ENCODE results near the gene COL15A1.
A peak's percentile ranks its signal among the peaks of the same experiment; 100 is the strongest.

COL15A1 gene

DNA sequence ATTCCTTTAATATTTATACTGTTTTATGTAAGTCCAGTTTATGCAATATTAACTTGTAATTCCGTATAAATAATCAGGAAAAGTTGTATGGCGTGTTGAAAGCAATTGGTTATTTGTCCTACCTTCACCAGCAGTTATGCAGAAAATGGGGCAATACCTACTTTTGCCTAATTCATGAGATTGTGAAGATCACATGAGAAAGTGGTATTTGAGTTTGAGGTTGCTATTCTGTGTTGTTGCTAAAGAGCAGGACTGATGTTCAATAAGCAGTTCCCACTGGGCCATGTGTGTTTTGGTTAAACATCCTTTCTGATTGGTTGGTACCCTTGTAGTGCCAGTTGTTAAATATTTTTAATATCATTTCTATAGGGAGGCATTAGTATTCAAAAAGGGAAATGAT, 164.4 kb downstream of the COL15A1 start:
- DNase-seq (ENCODE audit: low read depth), result no peak

DNA sequence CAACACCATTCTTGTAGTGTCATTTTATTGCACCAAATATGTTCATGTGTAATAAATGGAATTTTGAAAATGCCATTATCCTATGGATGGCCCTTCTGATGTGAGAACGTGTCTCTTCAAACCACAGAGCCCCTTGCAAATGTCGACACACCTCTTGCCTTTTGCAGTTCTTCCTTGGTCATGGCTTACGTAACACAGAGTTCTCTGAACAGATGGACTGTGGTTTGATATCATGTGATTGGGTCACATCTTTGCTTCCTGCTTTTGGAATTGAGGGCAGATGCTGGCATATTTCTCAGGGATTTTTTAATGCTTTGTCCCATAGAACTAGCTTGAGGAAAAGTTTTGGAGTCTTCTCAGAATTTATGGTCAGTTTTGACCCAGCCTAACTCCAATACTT, 165.8 kb downstream of the COL15A1 start:
- no peak for DNase-seq (ENCODE audit: low read depth)

GRCh38 chr9:99112750-99113413, 169.2 kb downstream of the COL15A1 start:
- DNase-seq (ENCODE audit: low read depth), result no peak

GRCh38 chr9:99113414-99114048, 169.8 kb downstream of the COL15A1 start:
- no peak for DNase-seq (ENCODE audit: low read depth)

DNA sequence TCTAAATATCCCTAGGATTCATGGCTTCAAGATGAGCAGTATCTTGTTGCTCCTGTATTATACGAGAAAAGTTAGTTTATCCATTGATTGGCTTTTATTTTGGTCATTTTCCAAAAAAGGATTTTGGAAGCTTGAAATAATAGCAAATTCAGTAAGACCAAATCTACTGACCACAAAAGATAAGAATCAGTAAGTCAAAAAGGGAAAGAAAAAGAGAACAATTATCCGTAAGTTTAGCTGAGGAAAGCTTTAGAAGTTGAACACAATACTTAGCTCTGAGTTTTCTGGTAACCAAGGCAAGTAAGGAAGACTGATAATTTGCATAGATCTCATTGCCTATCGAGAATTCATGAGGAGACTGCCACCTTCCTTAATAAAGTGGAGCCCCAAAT, 170.3 kb downstream of the COL15A1 start:
- DNase-seq (ENCODE audit: low read depth), result no peak

DNA sequence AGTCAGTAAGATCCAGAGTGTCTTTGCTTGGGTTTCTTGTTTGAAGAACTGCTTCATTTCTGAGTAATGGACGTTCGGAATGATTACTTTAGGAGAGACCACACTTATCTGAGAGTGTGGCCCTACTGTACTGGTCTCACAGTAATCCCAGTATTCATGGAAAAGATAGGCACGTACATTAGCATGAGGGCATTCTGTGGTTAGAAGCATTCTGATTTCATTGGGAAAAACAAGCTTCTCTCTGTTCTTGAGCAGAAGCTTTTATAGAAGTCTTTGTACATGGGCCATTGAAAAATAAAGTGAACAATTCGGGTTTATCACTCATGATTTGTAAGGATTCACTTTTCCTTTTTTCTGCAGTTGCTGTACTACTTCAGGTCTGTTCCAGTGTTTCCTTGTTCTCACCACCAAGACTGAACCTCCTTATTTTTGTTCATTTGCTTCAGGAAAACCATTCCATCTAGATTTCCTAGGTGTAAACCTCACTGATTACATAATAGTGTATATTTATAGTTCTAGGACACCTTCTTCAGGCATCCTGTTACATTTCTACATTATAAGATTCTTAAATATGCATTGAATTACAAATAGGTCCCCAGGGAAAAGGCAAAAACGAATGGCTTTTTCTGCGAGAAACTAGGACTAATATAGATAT, 171.3 kb downstream of the COL15A1 start:
- DNase-seq (ENCODE audit: low read depth), result no peak

GRCh38 chr9:99116003-99116411, 172.3 kb downstream of the COL15A1 start:
- no peak for DNase-seq (ENCODE audit: low read depth)

DNA sequence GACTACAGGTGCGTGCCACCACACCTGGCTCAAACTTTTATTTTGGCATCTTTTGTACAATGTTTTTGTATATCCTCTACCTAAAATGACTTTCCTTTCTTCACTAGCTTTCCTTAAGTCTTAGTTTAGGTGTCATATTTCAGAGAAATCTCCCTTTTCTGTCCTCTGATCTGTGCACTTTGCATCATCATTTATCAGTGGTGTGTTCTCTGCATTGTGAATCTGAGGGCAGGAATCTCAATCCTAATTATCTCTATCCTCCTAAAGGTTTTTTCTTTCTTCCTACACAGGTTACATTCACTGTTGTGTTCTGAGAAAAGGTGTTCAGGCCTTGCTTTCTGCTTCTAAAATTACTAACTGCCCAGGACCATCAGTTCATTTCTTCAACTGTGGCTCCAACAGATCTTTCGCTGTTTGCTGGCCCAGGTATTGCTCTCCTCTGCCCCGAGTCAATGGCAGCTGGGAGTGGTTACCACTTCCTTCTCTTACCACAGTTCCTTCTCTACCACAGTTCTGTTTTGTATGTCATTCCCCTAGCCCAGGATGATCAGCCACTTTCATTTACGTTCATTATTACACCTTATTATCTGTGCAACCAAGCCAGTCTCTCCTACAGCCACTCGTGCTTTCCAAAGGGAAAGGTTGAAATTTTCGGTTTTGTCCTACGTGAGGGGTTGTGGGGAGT, 175.2 kb downstream of the COL15A1 start:
- peak; percentile 25 for DNase-seq (ENCODE audit: low read depth)

DNA sequence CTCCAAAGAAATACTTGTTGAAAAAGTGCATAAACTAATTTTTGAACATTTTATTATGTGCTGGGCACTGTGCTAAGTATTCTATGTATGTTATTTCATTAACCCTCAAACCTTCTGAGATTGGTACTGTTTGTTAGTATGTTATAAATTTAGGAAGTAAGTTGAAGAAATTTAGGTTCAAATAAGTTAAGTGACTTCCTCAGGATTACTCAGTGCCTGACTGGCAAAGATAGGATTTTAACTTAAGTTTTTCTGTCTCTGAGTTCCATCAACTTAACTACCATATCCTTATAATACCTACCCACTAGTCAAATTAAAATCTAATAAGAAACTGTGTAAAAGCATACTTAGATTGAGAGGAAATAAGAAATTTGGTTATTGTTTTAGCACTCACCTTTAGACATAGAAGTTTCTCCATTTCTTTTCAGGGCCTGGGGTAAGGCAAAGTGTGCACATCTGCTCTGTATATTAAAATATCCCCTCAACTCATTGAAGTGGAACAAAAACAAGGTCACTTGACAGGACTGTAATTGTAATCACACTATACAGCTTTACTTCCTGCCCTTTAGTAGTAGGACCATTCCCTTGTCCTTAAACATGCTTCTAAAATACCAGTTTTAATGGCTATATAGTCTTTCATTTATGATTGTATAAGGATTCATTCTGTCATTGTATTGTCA, 176.4 kb downstream of the COL15A1 start:
- no peak for DNase-seq (ENCODE audit: low read depth)
